ENCODE measurements around the gene MOB3B. TPM values are rescaled to one million over a fixed set of nuclear protein-coding genes. Genes with fewer than 3 reads are reported as not detected.

MOB3B gene
- total and polyA plus RNA-seq, 2 of the 13 experiments (the other 11 are each of a cell fraction or from before 2014, with no cell fraction given), result 0.03 to 0.09 TPM

- no peaks in the 10 kb centered on the region for H3K79me2 ChIP-seq (ENCODE audit: insufficient read depth, low read length)
- FAIRE-seq (no peak), ATAC-seq (no peak), DNase-seq (ENCODE audit: low spot score) (no peak)
- no peak overlapping the region for H3K4me2 ChIP-seq (ENCODE audit: low read depth, low read length)
- WGBS (ENCODE audit: low lambda C conversion rate), result 40% methylated on average over 1 of the region's 7 CpGs
- H4K20me1 ChIP-seq (ENCODE audit: insufficient read depth, low read length), result no peaks in the 10 kb centered on the region
- H3K27me3 ChIP-seq (ENCODE audit: control insufficient read depth in 1 of 2, insufficient read depth in 2 of 2, low read length in 2 of 2), result no peaks in the 10 kb centered on the region
- H3K9me3 ChIP-seq (ENCODE audit: low read length), result no peaks in the 10 kb centered on the region
- no peak overlapping the region for H3K4me3 ChIP-seq (replicated peaks in 1 of 3; ENCODE audit: insufficient read depth in 1 of 3, low read depth in 2 of 3, low read length in 3 of 3)
- no peaks in the 10 kb centered on the region for H3K36me3 ChIP-seq (replicated peaks in 1 of 2; ENCODE audit: control insufficient read depth in 1 of 2, insufficient read depth in 2 of 2, low read length in 2 of 2)
- POLR2A ChIA-PET, result no interaction called here
- H3K9ac ChIP-seq (ENCODE audit: insufficient read depth, low read depth, low read length), result no peak overlapping the region
- no peaks in the 10 kb centered on the region for H3K4me1 ChIP-seq (ENCODE audit: insufficient read depth, low read length)
- CTCF ChIA-PET (ENCODE audit: low intra/inter-chr PET ratio, low total read pairs), result no interaction called here
- TF ChIP-seq ZNF740 (CRISPR knock-in tag; IDR thresholded peaks at IDR 0.05), result no peak
- TF ChIP-seq SCMH1 (CRISPR knock-in tag; IDR thresholded peaks at IDR 0.05; ENCODE audit: borderline replicate concordance), result no peak
- TF ChIP-seq RBAK (CRISPR knock-in tag; IDR thresholded peaks at IDR 0.05), result no peak
- no peak for TF ChIP-seq CENPBD1 (CRISPR knock-in tag; IDR thresholded peaks at IDR 0.05; ENCODE audit: borderline replicate concordance, low read depth)
- TF ChIP-seq TFAP4 (IDR thresholded peaks at IDR 0.05; ENCODE audit: borderline replicate concordance, low read depth), result no peak
- TF ChIP-seq KLF15 (CRISPR knock-in tag; IDR thresholded peaks at IDR 0.05; ENCODE audit: borderline replicate concordance), result no peak
- TF ChIP-seq ZNF792 (CRISPR knock-in tag; IDR thresholded peaks at IDR 0.05), result no peak
- TF ChIP-seq GATAD1 (CRISPR knock-in tag; IDR thresholded peaks at IDR 0.05), result no peak
- no peak for TF ChIP-seq KAT7 (CRISPR knock-in tag; IDR thresholded peaks at IDR 0.05; ENCODE audit: borderline replicate concordance)
- no peak for TF ChIP-seq TP53 (CRISPR knock-in tag; conservative IDR thresholded peaks at IDR 0.05)
- TF ChIP-seq NCOA2 (CRISPR knock-in tag; IDR thresholded peaks at IDR 0.05), result no peak
- TF ChIP-seq ZNF703 (CRISPR knock-in tag; IDR thresholded peaks at IDR 0.05; ENCODE audit: borderline replicate concordance), result no peak
- TF ChIP-seq ISX (CRISPR knock-in tag; conservative IDR thresholded peaks at IDR 0.05), result no peak
- no TSS peak for BruUV-seq (replicated peaks)
- intact Hi-C loops (cut with micrococcal nuclease; ENCODE audit: unreplicated experiment) (no loop called here), in situ Hi-C loops (cut with HindIII; ENCODE audit: extremely low pct_ligation_motif_present, low pct_unique_long_range_greater_than_20kb) (loop anchor here (25.0 kb wide), 1 partner anchor 718 kb away; no protein-coding TSS in a partner anchor)
- no peak overlapping the region for H2AFZ ChIP-seq (ENCODE audit: low read length)
- H3K27ac ChIP-seq (ENCODE audit: extremely low read length, insufficient read depth, low read length), result no peak overlapping the region
These were observed 184.8 kb downstream of the MOB3B start for GRCh38 chr9:27344776-27345175.

Measured in HepG2 (cell line).